Measurements from ENCODE around the gene TNFSF13. TPM values are rescaled to one million over a fixed set of nuclear protein-coding genes. Genes with fewer than 3 reads are reported as not detected.

The TNFSF13 gene
- total RNA-seq, 8 experiments from 2014 or later = 1.2 to 8.1 (median 2.0) TPM

DNA sequence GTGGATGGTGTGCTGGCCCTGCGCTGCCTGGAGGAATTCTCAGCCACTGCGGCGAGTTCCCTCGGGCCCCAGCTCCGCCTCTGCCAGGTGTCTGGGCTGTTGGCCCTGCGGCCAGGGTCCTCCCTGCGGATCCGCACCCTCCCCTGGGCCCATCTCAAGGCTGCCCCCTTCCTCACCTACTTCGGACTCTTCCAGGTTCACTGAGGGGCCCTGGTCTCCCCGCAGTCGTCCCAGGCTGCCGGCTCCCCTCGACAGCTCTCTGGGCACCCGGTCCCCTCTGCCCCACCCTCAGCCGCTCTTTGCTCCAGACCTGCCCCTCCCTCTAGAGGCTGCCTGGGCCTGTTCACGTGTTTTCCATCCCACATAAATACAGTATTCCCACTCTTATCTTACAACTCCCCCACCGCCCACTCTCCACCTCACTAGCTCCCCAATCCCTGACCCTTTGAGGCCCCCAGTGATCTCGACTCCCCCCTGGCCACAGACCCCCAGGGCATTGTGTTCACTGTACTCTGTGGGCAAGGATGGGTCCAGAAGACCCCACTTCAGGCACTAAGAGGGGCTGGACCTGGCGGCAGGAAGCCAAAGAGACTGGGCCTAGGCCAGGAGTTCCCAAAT, 1.3 kb upstream of the TNFSF13 start:
- 83 to 86% methylated on average over 1 of the region's 19 CpGs; no CpG with 5 or more reads in 8 of the 10 experiments for WGBS, 10 experiments
- peaks cover 10 to 21% of the 10 kb centered on the region in 2 donors for H3K4me1 ChIP-seq (replicated peaks in 1 of 2)
- no peak overlapping the region for H3K4me3 ChIP-seq
- ATAC-seq (replicated peaks in 6 of 8) = no peak
- H3K27ac ChIP-seq = no peak overlapping the region
- in situ Hi-C loops (cut with MboI; ENCODE audit: low pct_unique_long_range_greater_than_20kb in 2 of 9, low sequenced_read_pairs in 9 of 9, unreplicated experiment in 9 of 9) = loop anchor here in 1 of 9 experiments (25.0 kb wide), 1 partner anchor 520 kb away; the partner anchor contains the start of genes SLC16A11 and SLC16A13

GRCh38 chr17:7557775-7558543, 591 bp upstream of the TNFSF13 start:
- Histone ChIP-seq H3K27ac (no peak overlapping the region), H3K4me3 (no peak overlapping the region), H3K4me1 (replicated peaks in 1 of 2) (peaks cover 15 to 27% of the 10 kb centered on the region in 2 donors)
- ATAC-seq (replicated peaks in 6 of 8) = peak in 5 of 8 experiments; percentile 3 to 11 (median 11)
- in situ Hi-C loops (cut with MboI; ENCODE audit: low pct_unique_long_range_greater_than_20kb in 2 of 9, low sequenced_read_pairs in 9 of 9, unreplicated experiment in 9 of 9) = loop anchor here in 1 of 9 experiments (25.0 kb wide), 1 partner anchor 521 kb away; the partner anchor contains the start of genes SLC16A11 and SLC16A13
- 40 to 68% (median 53%) methylated on average over 1 to 6 of the region's 21 CpGs; no CpG with 5 or more reads in 7 of the 10 experiments for WGBS, 10 experiments

GRCh38 chr17:7559320-7560171, 996 bp downstream of the TNFSF13 start:
- Histone ChIP-seq H3K27ac (no peak overlapping the region), H3K4me3 (no peak overlapping the region), H3K4me1 (replicated peaks in 1 of 2) (peaks cover 21 to 31% of the 10 kb centered on the region in 2 donors)
- WGBS, 10 experiments = 0 to 100% (median 79%) methylated on average over 1 to 7 of the region's 18 CpGs; no CpG with 5 or more reads in 2 of the 10 experiments
- in situ Hi-C loops (cut with MboI; ENCODE audit: low pct_unique_long_range_greater_than_20kb in 2 of 9, low sequenced_read_pairs in 9 of 9, unreplicated experiment in 9 of 9) = loop anchor here in 1 of 9 experiments (25.0 kb wide), 1 partner anchor 522 kb away; the partner anchor contains the start of genes SLC16A11 and SLC16A13
- no peak for ATAC-seq (replicated peaks in 6 of 8)

DNA sequence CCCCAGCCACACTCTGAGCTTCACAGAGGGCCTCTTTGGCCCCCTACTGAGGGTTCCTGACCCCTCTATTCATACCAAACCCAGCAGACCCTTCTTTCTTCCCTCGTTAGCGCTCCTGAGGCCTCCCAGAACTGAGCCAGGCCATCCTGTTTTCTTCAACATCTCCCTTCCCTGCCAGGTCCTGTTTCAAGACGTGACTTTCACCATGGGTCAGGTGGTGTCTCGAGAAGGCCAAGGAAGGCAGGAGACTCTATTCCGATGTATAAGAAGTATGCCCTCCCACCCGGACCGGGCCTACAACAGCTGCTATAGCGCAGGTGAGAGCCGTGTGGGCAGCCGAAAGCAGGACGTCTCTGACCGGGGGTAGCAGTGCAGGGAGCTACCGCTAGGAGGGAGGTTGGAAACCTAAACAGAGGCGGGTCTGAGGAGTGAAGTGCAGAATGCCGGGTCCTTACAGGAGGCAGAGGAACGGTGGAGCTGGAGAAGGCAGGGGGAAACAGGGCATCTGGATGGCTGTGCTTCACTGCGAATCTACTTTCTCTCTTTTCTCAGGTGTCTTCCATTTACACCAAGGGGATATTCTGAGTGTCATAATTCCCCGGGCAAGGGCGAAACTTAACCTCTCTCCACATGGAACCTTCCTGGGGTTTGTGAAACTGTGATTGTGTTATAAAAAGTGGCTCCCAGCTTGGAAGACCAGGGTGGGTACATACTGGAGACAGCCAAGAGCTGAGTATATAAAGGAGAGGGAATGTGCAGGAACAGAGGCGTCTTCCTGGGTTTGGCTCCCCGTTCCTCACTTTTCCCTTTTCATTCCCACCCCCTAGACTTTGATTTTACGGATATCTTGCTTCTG, 1.9 kb downstream of the TNFSF13 start:
- ATAC-seq (replicated peaks in 6 of 8) = peak; percentile 7 to 59 (median 42)
- in situ Hi-C loops (cut with MboI; ENCODE audit: low pct_unique_long_range_greater_than_20kb in 2 of 9, low sequenced_read_pairs in 9 of 9, unreplicated experiment in 9 of 9) = loop anchor here in 1 of 9 experiments (25.0 kb wide), 1 partner anchor 523 kb away; the partner anchor contains the start of genes SLC16A11 and SLC16A13
- Histone ChIP-seq H3K4me1 (replicated peaks in 1 of 2) (peaks cover 21 to 31% of the 10 kb centered on the region in 2 donors), H3K27ac (peak overlapping the region; percentile 81 to 89), H3K4me3 (peak overlapping the region; percentile 49 to 100 (median 95))
- WGBS, 10 experiments = 2 to 100% (median 23%) methylated on average over 1 to 10 of the region's 22 CpGs; no CpG with 5 or more reads in 2 of the 10 experiments

- peaks cover 21 to 31% of the 10 kb centered on the region in 2 donors for H3K4me1 ChIP-seq (replicated peaks in 1 of 2)
- in situ Hi-C loops (cut with MboI; ENCODE audit: low pct_unique_long_range_greater_than_20kb in 2 of 9, low sequenced_read_pairs in 9 of 9, unreplicated experiment in 9 of 9) = loop anchor here in 1 of 9 experiments (25.0 kb wide), 1 partner anchor 524 kb away; the partner anchor contains the start of genes SLC16A11 and SLC16A13
- peak overlapping the region; percentile 81 to 89 for H3K27ac ChIP-seq
- ATAC-seq (replicated peaks in 6 of 8) = peak; percentile 41 to 77 (median 71)
- 0 to 5% (median 2%) methylated on average over 4 to 12 of the region's 32 CpGs; no CpG with 5 or more reads in 5 of the 10 experiments for WGBS, 10 experiments
- H3K4me3 ChIP-seq = peak overlapping the region; percentile 49 to 100 (median 95)
Observed at GRCh38 chr17:7561028-7561575, 2.6 kb downstream of the TNFSF13 start.

- Histone ChIP-seq H3K27ac (peak within 1 kb of the TSS; percentile 81 to 89), H3K4me1 (replicated peaks in 1 of 2) (peaks cover 21 to 31% of the 10 kb centered on the region in 2 donors), H3K4me3 (peak within 1 kb of the TSS; percentile 49 to 100 (median 95))
- in situ Hi-C loops (cut with MboI; ENCODE audit: low pct_unique_long_range_greater_than_20kb in 2 of 9, low sequenced_read_pairs in 9 of 9, unreplicated experiment in 9 of 9) = loop anchor here in 1 of 9 experiments (25.0 kb wide), 1 partner anchor 524 kb away; the partner anchor contains the start of genes SLC16A11 and SLC16A13
- ATAC-seq (replicated peaks in 6 of 8) = peak; percentile 71 to 87 (median 82)
- WGBS, 10 experiments = 0 to 2% methylated on average over 1 to 8 of the region's 82 CpGs; no CpG with 5 or more reads in 8 of the 10 experiments
Observed at GRCh38 chr17:7561589-7562207, 3.1 kb downstream of the TNFSF13 start, which contains the start of gene SENP3. TSS of gene SENP3 (plus strand) at chr17:7561919. CDS start at chr17:7563077, 1,158 bp downstream.

- H3K4me3 ChIP-seq = peak overlapping the region; percentile 49 to 100 (median 95)
- peak in 3 of 8 experiments; percentile 2 to 12 (median 7) for ATAC-seq (replicated peaks in 6 of 8)
- WGBS, 10 experiments = 0% methylated on average over 1 to 5 of the region's 28 CpGs; no CpG with 5 or more reads in 6 of the 10 experiments
- peak overlapping the region; percentile 81 to 89 for H3K27ac ChIP-seq
- H3K4me1 ChIP-seq (replicated peaks in 1 of 2) = peaks cover 21 to 31% of the 10 kb centered on the region in 2 donors
- in situ Hi-C loops (cut with MboI; ENCODE audit: low pct_unique_long_range_greater_than_20kb in 2 of 9, low sequenced_read_pairs in 9 of 9, unreplicated experiment in 9 of 9) = loop anchor here in 1 of 9 experiments (25.0 kb wide), 1 partner anchor 525 kb away; the partner anchor contains the start of genes SLC16A11 and SLC16A13
Observed at GRCh38 chr17:7562208-7562605, 3.7 kb downstream of the TNFSF13 start.

- 40 to 81% (median 75%) methylated on average over 1 to 7 of the region's 30 CpGs; no CpG with 5 or more reads in 5 of the 10 experiments for WGBS, 10 experiments
- Histone ChIP-seq H3K27ac (no peak overlapping the region), H3K4me3 (peak overlapping the region in 4 of 5 donors; percentile 49 to 100 (median 96)), H3K4me1 (replicated peaks in 1 of 2) (peaks cover 21% of the 10 kb centered on the region in 2 donors)
- in situ Hi-C loops (cut with MboI; ENCODE audit: low pct_unique_long_range_greater_than_20kb in 2 of 9, low sequenced_read_pairs in 9 of 9, unreplicated experiment in 9 of 9) = loop anchor here in 1 of 9 experiments (25.0 kb wide), 1 partner anchor 526 kb away; the partner anchor contains the start of genes SLC16A11 and SLC16A13
- ATAC-seq (replicated peaks in 6 of 8) = no peak
Observed at GRCh38 chr17:7563115-7563869, 4.7 kb downstream of the TNFSF13 start.

- ATAC-seq (replicated peaks in 6 of 8) = no peak
- Histone ChIP-seq H3K4me3 (no peak overlapping the region), H3K4me1 (replicated peaks in 1 of 2) (peaks cover 7% of the 10 kb centered on the region in 2 donors), H3K27ac (no peak overlapping the region)
- 60 to 100% (median 93%) methylated on average over 1 to 5 of the region's 5 CpGs; no CpG with 5 or more reads in 1 of the 10 experiments for WGBS, 10 experiments
- in situ Hi-C loops (cut with MboI; ENCODE audit: low pct_unique_long_range_greater_than_20kb in 2 of 9, low sequenced_read_pairs in 9 of 9, unreplicated experiment in 9 of 9) = loop anchor here in 1 of 9 experiments (25.0 kb wide), 1 partner anchor 532 kb away; the partner anchor contains the start of genes SLC16A11 and SLC16A13
Observed at GRCh38 chr17:7569571-7569970, 11.0 kb downstream of the TNFSF13 start.

DNA sequence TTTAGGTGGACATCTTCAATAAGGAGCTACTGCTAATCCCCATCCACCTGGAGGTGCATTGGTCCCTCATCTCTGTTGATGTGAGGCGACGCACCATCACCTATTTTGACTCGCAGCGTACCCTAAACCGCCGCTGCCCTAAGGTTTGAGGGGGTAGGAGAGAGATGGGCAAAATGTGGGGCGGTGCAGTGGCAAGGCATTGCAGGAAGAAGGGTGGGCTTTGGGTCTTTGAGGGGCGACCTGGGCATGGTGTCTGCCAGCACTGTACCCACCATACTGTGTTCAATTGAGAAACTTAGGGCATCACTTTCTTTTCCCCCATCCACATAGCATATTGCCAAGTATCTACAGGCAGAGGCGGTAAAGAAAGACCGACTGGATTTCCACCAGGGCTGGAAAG, 11.8 kb downstream of the TNFSF13 start:
- no peak for ATAC-seq (replicated peaks in 6 of 8)
- 87 to 100% (median 93%) methylated on average over 2 to 6 of the region's 10 CpGs; no CpG with 5 or more reads in 6 of the 10 experiments for WGBS, 10 experiments
- in situ Hi-C loops (cut with MboI; ENCODE audit: low pct_unique_long_range_greater_than_20kb in 2 of 9, low sequenced_read_pairs in 9 of 9, unreplicated experiment in 9 of 9) = loop anchor here in 1 of 9 experiments (25.0 kb wide), 1 partner anchor 533 kb away; the partner anchor contains the start of genes SLC16A11 and SLC16A13
- Histone ChIP-seq H3K4me1 (replicated peaks in 1 of 2) (peaks cover 14 to 15% of the 10 kb centered on the region in 2 donors), H3K4me3 (no peak overlapping the region), H3K27ac (no peak overlapping the region)

Data from motor neuron (in vitro differentiated cells).